Right lobe of liver (tissue), 4 donors: ENCODE results near the gene SNRPA.

Experiments
- CTCF ChIP-seq, 4 donors: fragments of 200-600 bp in 3 of 4; fragments of 450-650 bp in 1 of 4; IDR thresholded peaks; one replicate each; pipeline versions ENCODE4 v1.5.1 to v1.8.0; 2016 to 2022; ENCODE audit warnings: antibody characterized with exemption in 4 of 4, mild to moderate bottlenecking in 2 of 4
- POLR2A ChIP-seq: fragments of 450-650 bp; IDR thresholded peaks from one replicate; pipeline ENCODE4 v1.6.1; 2017; ENCODE audit warnings: antibody characterized with exemption, mild to moderate bottlenecking
- donor health status: DM: no; HTN: no; CAD: no.
- donor health status: DM: no; HTN: no; CAD: no.
- donor health status: DM: no; HTN: yes; CAD: no.

- no peak for TF ChIP-seq POLR2A
- no peak for TF ChIP-seq CTCF (IDR thresholded peaks at IDR 0.05)
These were observed 46.3 kb upstream of the SNRPA start for GRCh38 chr19:40704491-40705361.
